Nephron (organoid): ENCODE results near the gene PTPRD.

ENCODE experiments used
- H3K27ac Mint-ChIP-seq, 3 experiments: 2 replicates each; pipeline ENCODE4 v1.8.0; 2020; ENCODE audit warnings: mixed read lengths in 3 of 3, mild to moderate bottlenecking in 2 of 3, moderate library complexity in 1 of 3
- H3K27me3 Mint-ChIP-seq: 2 replicates; pipeline ENCODE4 v1.8.0; 2021; ENCODE audit warnings: low read depth, mild to moderate bottlenecking, moderate library complexity, mixed read lengths
- H3K36me3 Mint-ChIP-seq: 2 replicates; pipeline ENCODE4 v1.8.0; 2020; ENCODE audit warnings: low read depth, mixed read lengths
- H3K4me1 Mint-ChIP-seq: 2 replicates; pipeline ENCODE4 v1.8.0; 2020; ENCODE audit warnings: mixed read lengths
- H3K4me3 Mint-ChIP-seq, 3 experiments: 2 replicates each; pipeline ENCODE4 v1.8.0; 2020; ENCODE audit warnings: mild to moderate bottlenecking in 3 of 3, mixed read lengths in 3 of 3, moderate library complexity in 2 of 3
- H3K9me3 Mint-ChIP-seq: 2 replicates; pipeline ENCODE4 v1.8.0; 2020; ENCODE audit warnings: mixed read lengths
- CTCF ChIP-seq, 3 experiments: fragments of 200-600 bp; sonication (generic); IDR thresholded peaks; one replicate each; pipeline ENCODE4 v1.5.0; 2021; ENCODE audit warnings: antibody characterized with exemption in 3 of 3; ENCODE audit not compliant: unreplicated experiment in 3 of 3

The PTPRD gene

GRCh38 chr9:8871396-8871795 lies 1741.4 kb downstream of the PTPRD start:
- Mint-ChIP-seq H3K27ac (peak overlapping the region in 1 of 3 experiments; percentile 38), H3K4me3 (no peak overlapping the region), H3K27me3 (no peaks in the 10 kb centered on the region), H3K9me3 (no peaks in the 10 kb centered on the region), H3K36me3 (no peaks in the 10 kb centered on the region), H3K4me1 (peaks cover 58% of the 10 kb centered on the region)
- no peak for TF ChIP-seq CTCF (IDR thresholded peaks at IDR 0.05; ENCODE audit: unreplicated experiment in 3 of 3)

GRCh38 chr9:8869812-8870211 lies 1743.0 kb downstream of the PTPRD start:
- no peak overlapping the region for H3K4me3 Mint-ChIP-seq
- no peaks in the 10 kb centered on the region for H3K9me3 Mint-ChIP-seq
- no peaks in the 10 kb centered on the region for H3K36me3 Mint-ChIP-seq
- TF ChIP-seq CTCF (IDR thresholded peaks at IDR 0.05; ENCODE audit: unreplicated experiment in 3 of 3), result no peak
- H3K27me3 Mint-ChIP-seq, result no peaks in the 10 kb centered on the region
- peaks cover 62% of the 10 kb centered on the region for H3K4me1 Mint-ChIP-seq
- H3K27ac Mint-ChIP-seq, result no peak overlapping the region

GRCh38 chr9:8868632-8869031 lies 1744.2 kb downstream of the PTPRD start:
- Mint-ChIP-seq H3K4me1 (peaks cover 71% of the 10 kb centered on the region), H3K9me3 (no peaks in the 10 kb centered on the region), H3K27ac (peak overlapping the region; percentile 8 to 48 (median 23)), H3K4me3 (no peak overlapping the region), H3K27me3 (peaks cover 3% of the 10 kb centered on the region), H3K36me3 (no peaks in the 10 kb centered on the region)
- TF ChIP-seq CTCF (IDR thresholded peaks at IDR 0.05; ENCODE audit: unreplicated experiment in 3 of 3), result no peak

- Mint-ChIP-seq H3K9me3 (no peaks in the 10 kb centered on the region), H3K36me3 (no peaks in the 10 kb centered on the region), H3K27ac (no peak overlapping the region), H3K4me1 (peaks cover 72% of the 10 kb centered on the region), H3K27me3 (peaks cover 3% of the 10 kb centered on the region), H3K4me3 (peak overlapping the region in 1 of 3 experiments; percentile 23)
- TF ChIP-seq CTCF (IDR thresholded peaks at IDR 0.05; ENCODE audit: unreplicated experiment in 3 of 3), result no peak
These were observed 1745.7 kb downstream of the PTPRD start for GRCh38 chr9:8867148-8867547.

- H3K36me3 Mint-ChIP-seq, result no peaks in the 10 kb centered on the region
- H3K27ac Mint-ChIP-seq, result peak overlapping the region in 2 of 3 experiments; percentile 30 to 32
- TF ChIP-seq CTCF (IDR thresholded peaks at IDR 0.05; ENCODE audit: unreplicated experiment in 3 of 3), result no peak
- H3K4me3 Mint-ChIP-seq, result no peak overlapping the region
- peaks cover 3% of the 10 kb centered on the region for H3K27me3 Mint-ChIP-seq
- no peaks in the 10 kb centered on the region for H3K9me3 Mint-ChIP-seq
- H3K4me1 Mint-ChIP-seq, result peaks cover 69% of the 10 kb centered on the region
These were observed 1748.3 kb downstream of the PTPRD start for GRCh38 chr9:8864545-8864896.

- no peak for TF ChIP-seq CTCF (IDR thresholded peaks at IDR 0.05; ENCODE audit: unreplicated experiment in 3 of 3)
- H3K27ac Mint-ChIP-seq, result peak overlapping the region in 2 of 3 experiments; percentile 30 to 32
- H3K4me3 Mint-ChIP-seq, result no peak overlapping the region
- H3K9me3 Mint-ChIP-seq, result no peaks in the 10 kb centered on the region
- H3K27me3 Mint-ChIP-seq, result peaks cover 3% of the 10 kb centered on the region
- H3K4me1 Mint-ChIP-seq, result peaks cover 73% of the 10 kb centered on the region
- no peaks in the 10 kb centered on the region for H3K36me3 Mint-ChIP-seq
These were observed 1748.8 kb downstream of the PTPRD start for GRCh38 chr9:8863886-8864544.
